Islet of Langerhans (tissue), 1 donor: ENCODE data around the gene AUTS2.
"Not testable (repeated sequence)": the region's sequence is repeated elsewhere in the genome, so short reads cannot be mapped to it uniquely, and the experiment has no call there.

Experiments
- FAIRE-seq: peaks from one replicate; lab custom pipeline; 2011; peaks lifted over from hg19 to GRCh38; lab: Jason Lieb, UNC

AUTS2 gene

DNA sequence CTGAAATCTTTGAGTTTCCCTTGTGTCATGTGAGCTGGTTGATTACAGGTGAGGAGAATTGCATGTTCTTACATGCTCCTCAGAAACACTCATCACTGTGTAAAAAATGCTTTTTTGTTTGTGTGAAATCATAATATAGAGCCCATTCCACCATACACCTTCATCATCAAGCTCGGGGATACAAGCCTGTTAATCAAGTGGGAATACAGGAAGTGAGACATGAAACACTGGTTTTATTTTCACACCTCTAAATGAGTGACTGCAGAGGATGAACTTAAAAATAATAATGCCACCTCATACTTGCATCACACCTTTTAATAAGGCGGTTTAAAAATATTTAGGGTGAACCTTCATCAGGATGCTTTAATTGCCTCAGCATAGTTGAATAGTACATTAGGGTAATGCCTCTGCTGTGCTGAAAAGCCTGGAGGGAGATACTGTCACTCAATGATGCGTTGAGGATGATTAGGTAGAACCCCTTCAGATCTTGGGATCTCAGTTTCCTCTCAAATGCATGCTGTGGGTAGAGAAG, 164.6 kb downstream of the AUTS2 start:
- no peak for FAIRE-seq

DNA sequence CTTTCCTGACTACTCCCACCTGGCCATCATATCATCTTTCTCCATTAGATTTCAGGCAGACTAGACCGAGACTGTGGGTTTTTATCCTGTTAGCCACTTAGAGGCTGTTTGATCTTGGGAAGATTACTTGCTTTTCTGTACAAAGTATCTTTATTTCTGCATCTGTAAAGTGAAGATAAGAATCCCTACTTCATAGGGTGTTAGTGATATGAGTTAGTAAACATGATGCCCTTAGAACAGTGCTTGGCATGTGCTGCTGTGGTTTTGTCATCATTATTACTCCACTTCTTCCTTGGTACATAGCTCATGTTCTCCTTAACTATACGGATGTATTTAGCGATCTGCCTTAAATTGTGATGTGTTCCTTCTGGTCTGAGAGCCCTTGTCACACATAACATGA, 165.2 kb downstream of the AUTS2 start:
- FAIRE-seq = no peak

DNA sequence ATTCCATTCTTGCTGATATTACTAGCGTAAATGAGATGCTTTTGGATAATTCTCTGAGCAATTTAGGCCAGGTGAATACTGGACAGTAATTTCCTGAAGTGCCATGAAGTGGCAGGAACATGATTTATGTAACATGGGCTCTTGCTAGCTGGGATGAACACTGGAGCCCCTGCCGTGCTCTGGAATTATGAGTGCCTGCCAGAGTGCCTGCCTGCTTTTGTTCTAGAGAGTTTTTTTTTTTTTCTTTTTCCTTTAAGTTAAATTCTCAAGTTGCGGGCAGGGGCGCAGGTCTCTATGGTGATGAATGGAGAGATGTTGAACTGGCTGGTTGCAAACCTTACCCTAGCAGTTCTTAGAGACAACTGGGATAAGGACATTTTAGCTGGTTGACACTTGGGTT, 165.9 kb downstream of the AUTS2 start:
- FAIRE-seq = no peak

DNA sequence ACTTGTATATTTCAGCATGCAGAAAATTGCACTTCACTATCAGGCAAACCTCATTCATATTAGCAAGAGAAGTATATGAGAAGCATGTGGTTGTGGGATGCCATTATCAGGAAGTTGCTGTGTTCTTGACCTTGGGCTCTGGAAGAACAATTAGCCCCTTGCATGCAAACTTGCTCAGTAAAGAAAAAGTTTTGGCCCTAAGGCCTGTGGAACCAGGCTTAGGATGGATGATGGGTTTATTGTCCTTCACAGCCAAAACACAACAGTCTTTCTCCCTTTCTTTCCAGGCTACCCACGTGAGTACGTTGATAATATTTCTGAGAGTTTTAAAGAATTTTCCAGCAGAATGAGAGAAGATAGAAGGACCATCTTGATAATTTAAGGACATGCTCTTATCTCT, 166.4 kb downstream of the AUTS2 start:
- FAIRE-seq = no peak

DNA sequence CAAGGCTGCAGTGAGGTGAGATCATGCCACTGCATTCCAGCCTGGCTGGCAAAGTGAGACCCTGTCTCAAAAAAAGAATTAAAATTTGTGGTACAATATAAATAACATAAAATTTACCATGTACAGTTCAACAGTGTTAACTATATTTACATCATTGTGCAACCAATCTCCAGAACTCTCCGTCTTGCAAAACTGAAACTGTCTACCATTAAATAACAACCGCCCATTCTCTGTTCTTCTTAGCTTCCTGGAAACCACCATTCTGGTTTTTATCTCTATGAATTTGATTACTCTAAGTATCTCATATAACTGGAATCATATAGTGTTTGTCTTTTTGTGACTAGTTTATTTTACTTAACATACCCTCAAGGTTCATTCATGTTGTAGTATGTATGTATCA, 167.6 kb downstream of the AUTS2 start:
- no peak for FAIRE-seq

DNA sequence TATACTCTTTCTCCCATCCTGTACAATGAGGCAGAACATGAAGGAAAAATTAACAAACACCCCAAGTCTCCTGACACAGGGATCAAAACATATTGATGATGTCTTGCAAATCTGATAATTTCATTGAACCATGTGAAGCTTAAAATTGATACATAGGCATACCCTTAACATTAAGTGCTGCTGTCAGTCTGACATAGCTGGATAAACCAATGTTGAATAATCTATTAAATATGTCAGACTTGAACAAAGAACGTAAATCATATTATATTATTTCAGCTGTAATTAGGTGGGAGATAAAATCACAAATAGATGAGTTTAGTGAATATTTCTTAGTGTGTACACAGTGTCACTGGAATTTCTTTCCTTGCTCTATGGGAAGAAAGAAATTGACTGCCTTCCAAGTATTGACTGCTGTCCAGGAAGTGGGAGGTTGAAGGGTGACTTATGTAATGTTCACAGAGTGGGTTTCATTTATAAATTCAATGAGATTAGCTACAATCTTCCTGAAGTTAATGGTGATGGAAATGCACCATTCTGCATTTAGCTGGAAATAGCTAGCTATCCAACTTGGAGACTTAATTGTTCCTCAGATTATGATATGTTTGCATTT, 170.8 kb downstream of the AUTS2 start:
- no peak for FAIRE-seq

DNA sequence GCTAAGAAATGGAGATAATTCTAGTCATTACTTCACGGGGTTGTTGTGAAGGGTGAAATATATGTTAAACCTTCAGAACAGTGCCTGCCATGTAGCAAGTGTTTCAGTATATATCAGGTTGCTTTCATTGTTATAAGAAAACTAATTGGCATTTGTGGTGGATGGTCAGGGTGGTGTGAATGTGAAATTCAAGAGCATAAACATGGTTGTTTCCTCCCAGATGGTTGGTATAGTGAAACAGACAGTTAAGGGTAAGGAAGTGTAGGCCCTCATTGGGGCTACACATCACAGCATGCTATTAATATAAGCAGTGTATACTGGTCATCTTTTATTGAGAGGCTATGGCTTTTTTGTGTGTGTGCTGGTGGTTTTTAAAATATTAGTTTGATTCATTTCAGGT, 171.6 kb downstream of the AUTS2 start:
- FAIRE-seq = no peak

DNA sequence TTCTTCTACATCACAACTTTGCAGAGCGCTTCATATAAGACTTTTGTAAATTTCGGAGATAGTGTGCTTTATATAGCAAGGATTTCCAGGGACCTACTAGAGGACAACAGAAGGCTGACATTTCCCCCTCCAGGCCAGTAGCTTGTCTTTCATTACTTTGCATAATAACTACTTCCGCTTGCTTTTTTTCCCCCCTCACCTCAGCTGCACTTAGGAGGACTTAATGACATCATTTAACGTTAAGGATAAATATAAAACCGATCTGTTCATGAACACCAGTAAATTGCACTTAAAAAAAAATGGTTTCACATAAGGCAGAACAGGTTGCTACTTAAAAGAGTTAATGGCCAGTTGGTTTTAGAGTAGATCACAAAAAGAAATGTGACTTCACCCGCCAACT, 172.3 kb downstream of the AUTS2 start:
- FAIRE-seq = no peak

DNA sequence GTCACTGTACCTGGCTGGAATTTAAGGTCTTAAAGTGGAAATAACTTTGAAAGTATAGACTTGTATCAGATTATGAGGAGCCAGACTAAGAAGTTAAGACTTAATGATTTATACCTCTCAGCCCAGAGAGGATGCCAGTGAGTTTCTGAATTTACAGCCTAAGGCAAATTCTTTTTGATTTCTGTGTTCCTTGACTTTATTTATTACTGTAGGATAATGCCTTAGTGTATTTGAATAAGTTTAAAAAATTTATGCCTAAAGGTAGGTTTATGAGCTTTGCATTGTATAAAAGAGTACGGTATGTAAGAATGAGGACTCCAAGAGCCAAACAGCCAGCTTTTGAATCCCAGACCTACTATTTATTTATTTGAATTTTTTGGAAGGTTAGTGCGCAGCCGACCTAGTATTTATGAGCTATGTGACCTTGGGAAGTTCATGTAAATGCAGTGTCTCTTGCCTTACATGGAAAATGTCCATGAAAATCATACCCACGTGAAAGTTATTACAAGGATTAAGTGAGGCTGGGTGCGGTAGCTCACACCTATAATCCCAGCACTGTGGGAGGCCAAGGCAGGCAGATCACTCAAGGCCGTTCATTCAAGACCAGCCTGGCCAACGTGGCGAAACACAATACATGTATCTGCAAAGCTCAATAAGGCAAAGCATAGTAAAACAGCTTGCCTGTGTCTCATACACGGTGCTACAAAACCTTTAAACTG, 174.6 kb downstream of the AUTS2 start:
- no peak for FAIRE-seq

DNA sequence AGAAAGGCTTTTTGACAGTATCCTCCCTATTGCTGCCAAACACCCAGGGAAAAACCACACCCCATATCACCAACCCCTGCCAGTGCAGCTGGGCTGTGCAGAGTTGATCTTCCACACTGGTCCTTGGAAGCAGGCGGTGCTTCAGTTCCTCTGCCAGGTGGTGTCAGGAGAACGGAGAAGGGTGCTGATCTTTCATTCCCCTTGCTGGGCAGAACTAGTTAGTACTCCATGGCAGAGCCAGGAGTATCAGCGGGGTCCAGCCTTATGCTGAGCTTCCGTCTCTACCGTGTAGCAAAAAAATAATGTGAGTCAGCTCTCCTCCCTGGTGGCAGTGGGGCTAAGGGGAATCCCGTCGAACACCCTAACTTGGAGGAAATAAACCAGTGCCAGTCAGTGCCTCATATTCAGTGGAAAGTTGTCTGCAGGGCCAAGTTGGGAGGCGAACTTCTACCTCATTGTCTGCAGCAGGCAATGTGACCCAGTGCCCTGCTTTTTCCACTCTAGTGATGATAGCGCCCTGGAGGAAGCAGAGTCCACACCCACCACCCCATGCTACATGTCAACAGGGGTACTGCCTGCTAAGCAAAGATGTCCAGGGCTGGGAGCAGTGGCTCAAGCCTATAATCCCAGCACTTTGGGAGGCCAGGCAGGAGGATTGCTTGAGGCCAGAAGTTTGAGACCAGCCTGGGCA, 175.4 kb downstream of the AUTS2 start:
- FAIRE-seq = no peak

DNA sequence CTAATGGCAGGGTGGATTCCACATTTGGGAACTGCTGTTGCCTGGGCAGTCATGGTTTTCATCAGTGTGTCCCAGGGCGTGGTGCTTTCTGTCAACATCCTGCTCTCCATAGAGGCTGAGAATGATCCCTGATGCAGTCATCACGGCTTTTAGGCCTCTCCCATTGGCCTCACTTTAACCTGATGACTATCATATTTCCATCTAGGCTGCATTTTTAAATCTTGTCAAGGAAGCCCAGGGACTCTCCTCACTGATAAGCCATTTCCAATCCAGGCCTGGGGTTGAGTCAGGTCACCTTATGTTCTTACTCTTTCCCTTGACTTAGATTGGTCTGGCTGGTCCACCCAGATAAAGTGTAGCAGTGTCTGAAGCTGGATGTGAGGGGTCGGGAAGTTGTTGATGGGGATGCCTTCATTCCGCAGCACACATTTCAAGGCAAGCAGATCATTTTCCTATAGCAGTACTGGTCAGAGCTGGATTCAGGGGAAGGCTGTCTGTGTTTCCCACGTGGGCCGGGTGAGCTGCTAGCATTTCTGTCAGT, 177.0 kb downstream of the AUTS2 start:
- no peak for FAIRE-seq

DNA sequence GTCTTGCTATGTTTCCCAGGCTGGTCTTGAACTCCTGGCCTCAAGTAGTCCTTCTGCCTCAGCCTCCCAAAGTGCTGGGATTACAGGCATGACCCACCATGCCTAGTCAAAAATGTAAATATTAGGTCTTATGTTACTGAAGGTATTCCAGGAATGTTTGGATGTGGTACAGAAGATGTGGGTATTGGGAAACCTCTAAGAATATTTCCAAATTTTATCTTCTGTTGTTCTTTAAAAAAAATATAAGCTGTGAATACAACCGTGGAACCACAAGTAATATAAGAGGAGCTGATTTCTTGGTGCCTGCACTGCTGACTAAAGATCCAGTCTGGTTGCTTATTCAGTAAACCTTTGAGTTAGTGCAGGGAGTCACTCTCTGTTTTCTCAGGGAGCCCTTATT, 178.3 kb downstream of the AUTS2 start:
- FAIRE-seq = no peak

DNA sequence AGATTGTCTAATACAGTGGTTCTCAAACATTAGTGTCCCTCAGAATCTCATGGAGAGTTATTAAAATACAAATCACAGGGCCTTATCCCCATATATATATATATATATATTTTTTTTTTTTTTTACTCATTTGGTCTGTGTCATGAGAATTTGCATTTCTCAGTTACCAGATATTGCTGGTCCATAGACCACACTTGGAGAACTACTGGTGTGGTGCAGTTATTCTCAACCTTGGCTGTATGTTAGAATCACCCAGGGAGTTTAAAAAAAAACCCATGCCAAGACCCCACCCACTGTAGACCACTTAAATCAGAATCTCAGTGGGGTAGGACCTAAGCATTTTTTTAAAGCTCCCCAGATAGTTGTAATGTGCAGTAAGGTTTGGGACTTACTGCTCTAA, 179.9 kb downstream of the AUTS2 start:
- no peak for FAIRE-seq

DNA sequence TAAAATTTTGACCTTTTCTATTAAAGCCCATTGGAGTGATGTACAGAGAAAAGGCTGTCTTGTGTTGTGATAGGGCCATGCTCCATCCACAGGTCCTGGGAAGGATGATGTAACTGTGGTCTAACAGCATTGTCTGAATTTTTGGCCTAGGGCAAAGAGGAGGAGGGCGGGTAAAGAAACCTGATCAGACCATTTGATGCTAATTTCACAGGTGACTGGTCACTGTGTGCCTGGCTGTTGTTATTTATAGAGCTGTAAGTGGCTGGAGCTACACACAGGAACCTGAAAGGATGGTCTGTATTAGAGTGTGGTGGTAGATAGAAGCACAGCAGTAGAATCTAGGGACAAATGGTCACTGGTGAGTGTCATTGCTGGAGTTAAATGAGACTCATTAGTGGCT, 182.1 kb downstream of the AUTS2 start:
- no peak for FAIRE-seq

DNA sequence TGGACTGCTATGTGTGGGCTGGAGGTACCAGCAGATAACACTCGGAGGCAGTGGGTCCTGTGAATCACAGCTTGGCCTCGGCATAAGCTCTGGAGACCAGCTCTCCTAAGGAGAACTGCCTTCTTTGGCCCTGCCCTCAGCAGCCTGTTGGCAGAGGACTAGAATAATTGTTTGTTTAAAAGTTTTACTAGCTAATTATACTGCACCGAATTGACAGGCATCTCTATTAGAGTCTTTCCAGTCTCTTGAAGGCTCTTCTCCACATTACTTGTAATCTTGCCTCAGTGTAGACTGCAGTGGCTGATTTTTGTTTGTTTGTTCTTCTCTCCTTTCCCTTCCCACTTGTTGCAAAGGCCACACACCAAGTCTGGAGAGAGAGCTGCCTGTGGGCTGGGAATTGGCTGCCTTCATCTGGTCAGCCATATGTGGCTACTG, 183.2 kb downstream of the AUTS2 start:
- FAIRE-seq = no peak

DNA sequence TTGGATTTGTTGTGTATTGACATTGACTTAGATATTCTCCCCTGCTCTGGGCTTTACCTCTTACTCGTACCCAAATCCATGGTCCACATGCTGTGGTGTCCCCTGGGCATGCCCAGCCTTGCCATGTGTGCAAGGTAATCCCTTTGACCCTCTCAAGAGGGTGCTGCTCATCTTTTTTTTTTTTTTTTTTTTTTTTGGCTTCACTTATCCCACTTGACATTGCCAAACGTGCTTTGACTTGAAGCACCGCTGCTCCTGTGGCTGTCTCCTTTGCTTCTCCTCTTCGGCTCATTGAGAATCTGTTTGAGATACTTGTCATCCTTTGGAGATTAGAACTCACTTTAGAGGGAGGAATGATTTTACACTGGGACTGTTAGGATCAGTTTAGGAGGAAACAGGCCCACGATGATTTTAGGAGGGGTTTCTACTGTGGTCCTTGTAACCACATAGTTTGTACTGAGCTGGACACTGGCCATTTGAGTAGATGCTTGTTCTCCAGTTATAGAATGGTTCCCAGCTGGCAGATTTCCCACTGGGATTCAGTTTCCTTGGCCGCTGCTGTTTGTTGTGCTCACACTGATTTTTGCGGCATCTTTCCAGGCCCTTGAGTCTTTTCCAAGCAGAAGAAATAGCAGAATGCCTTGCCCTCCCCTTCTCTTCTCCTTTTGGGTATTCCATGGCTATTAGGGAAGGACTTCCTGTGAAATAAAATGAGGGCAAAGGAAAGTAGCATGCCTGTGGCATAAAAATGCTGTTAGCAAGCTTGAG, 184.8 kb downstream of the AUTS2 start:
- FAIRE-seq = no peak

DNA sequence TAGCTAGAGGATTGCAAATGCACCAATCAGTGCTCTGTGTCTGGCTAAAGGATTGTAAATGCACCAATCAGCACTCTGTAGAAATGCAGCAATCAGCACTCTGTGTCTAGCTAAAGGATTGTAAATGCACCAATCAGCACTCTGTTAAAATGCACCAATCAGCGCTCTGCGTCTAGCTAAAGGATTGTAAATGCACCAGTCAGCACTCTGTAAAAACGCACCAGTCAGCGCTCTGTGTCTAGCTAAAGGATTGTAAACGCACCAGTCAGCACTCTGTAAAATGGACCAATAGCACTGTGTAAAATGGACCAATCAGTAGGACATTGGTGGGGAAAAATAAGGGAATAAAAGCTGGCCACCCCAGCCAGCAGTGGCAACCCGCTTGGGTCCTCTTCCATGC, 187.9 kb downstream of the AUTS2 start:
- FAIRE-seq = not testable (repeated sequence)

DNA sequence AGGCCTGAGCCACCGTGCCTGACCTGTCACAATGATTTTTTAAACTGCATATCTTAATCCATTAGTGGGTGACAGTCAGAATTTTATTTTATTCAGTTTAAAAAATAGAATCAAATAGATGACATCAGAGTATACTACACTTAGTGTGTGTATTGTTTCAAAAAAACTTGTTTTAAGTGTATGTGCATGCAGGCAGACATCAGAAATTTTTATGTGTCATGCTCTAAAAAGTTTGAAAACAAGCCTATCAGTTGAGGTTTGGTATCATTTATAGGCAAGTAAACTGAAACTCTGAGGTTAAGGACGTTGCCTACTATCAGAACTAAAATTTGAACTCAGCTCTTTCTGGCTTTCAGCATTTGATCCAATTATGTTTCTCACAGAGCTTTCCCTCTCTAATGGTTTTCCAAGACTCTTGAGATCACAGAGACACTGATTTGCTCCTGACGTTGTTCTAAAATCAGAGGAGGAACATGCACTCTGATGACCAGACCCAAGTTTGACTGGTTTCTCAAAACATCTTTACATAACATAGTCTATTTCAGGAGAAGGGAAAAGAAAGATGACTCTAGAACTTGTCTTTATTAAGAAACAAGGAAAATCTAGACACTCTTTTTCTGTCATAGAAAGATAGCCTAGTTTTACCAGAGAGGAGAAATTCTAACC, 188.6 kb downstream of the AUTS2 start:
- FAIRE-seq = no peak

DNA sequence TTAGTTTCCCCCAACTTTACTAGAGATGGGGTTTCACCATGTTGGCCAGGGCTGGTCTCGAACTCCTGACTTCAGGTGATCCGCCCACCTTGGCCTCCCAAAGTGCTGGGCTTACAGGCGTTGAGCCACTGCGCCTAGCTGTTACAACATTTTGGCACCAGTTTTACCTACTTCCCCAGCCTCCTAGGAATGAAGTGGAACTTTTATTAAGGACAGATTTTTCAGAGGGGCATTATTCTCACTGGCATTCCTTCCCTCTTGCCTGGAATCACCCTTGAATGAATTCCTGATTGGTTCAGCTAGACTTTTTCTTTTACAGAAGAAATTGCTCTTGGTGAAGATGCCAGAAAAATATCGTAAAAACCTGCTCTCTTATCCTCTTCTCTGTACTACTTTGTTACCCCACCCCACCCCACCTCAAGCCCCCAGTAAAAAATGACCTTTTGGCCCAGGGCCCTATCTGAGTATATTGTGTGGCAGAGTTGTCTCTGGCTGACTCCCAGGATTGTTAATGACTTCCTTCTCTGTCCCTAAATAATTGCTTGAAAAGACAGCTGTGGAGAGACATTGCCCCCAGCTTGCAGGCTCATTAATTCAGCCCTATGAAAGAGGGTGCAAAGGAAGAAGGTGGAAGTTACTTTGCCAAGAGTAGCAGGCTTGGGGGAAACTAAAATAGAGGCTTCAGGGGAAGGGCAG, 189.6 kb downstream of the AUTS2 start:
- no peak for FAIRE-seq

DNA sequence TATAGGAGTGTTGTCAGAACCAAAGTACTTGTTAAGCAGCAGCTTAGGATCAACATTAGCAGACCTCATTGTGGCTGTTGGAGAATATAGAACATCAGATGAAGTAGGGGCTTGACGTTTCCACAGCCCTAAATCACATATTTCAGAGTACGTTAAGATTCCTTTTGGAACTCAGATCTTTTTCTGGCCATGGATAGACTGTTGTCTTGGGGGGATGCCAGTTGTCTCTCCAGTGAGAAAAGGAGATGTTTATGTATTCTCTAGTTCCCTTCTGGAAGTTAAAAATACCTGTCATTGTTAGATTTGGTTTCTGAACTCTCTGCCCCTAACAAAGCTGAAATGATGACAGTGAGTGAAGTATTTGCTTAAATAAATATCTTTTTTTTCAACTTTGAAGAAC, 191.3 kb downstream of the AUTS2 start:
- FAIRE-seq = no peak
